Thyroid gland (tissue), 4 donors: ENCODE measurements around the gene XPO1. TPM values are rescaled to one million over a fixed set of nuclear protein-coding genes. Genes with fewer than 3 reads are reported as not detected.
"Not testable (repeated sequence)": the region's sequence is repeated elsewhere in the genome, so short reads cannot be mapped to it uniquely, and the experiment has no call there.

Experiments
- DNase-seq, 2 donors: peaks; one replicate each; pipeline ENCODE4 v3.0.0-alpha.2; 2019
- H3K27ac ChIP-seq, 3 donors: fragments of 200-600 bp; sonication (generic); 1 replicate in 2 of 3; 2 replicates in 1 of 3; pipeline ENCODE4 v1.5.1; 2016 to 2019; ENCODE audit warnings: mild to moderate bottlenecking in 1 of 3, moderate library complexity in 1 of 3
- H3K27me3 ChIP-seq: fragments of 200-600 bp; sonication (generic); one replicate; pipeline ENCODE4 v1.5.1; 2019
- H3K36me3 ChIP-seq, 2 donors: fragments of 200-600 bp; sonication (generic); one replicate each; pipeline ENCODE4 v1.5.1; 2016 to 2019
- H3K4me1 ChIP-seq, 2 donors: fragments of 200-600 bp; sonication (generic); one replicate each; pipeline ENCODE4 v1.5.1; 2017 to 2019
- H3K4me3 ChIP-seq, 3 donors: fragments of 200-600 bp; sonication (generic); replicated peaks in 1 of 3; 1 replicate in 2 of 3; 2 replicates in 1 of 3; pipeline ENCODE4 v1.5.1; 2016; ENCODE audit warnings: mild to moderate bottlenecking in 1 of 3
- H3K9me3 ChIP-seq: fragments of 200-600 bp; sonication (generic); one replicate; pipeline ENCODE4 v1.5.1; 2017
- CTCF ChIP-seq, 6 experiments: fragments of 200-600 bp in 3 of 6; fragments of 450-650 bp in 3 of 6; sonication (generic) in 3 of 6; IDR thresholded peaks; one replicate each; pipeline ENCODE4 v1.5.1; 2016 to 2019; ENCODE audit warnings: antibody characterized with exemption in 6 of 6, mild to moderate bottlenecking in 2 of 6, inconsistent platforms in 1 of 6, moderate library complexity in 1 of 6
- POLR2A ChIP-seq, 2 donors: fragments of 450-650 bp; IDR thresholded peaks; one replicate each; pipeline ENCODE4 v1.6.1; 2017; ENCODE audit warnings: antibody characterized with exemption in 2 of 2, mild to moderate bottlenecking in 2 of 2, moderate library complexity in 1 of 2
- WGBS, 2 donors: methylation state at CpG; one replicate each; pipeline ENCODE4 v1.1.5; 2017; 5-methylcytosine and 5-hydroxymethylcytosine counted together
- intact Hi-C: fragments of 100-400 bp; cut with DNase I; formaldehyde crosslinking; loops from one replicate; pipeline ENCODE4 v1.15.1; 2023
- total RNA-seq, 4 donors: library from RNA; depleted of rRNA; stranded (reverse); fragments of >200 nt; gene quantifications; one replicate each; pipeline ENCODE4 v1.2.3, GENCODE V29; 2016

XPO1 gene
- total RNA-seq, 4 donors from 2014 or later, result 104 to 128 (median 118) TPM

- no peaks in the 10 kb centered on the region for H3K4me1 ChIP-seq
- WGBS, 2 donors, result 90% methylated on average over 4 of the region's 4 CpGs
- intact Hi-C loops, result no loop called here
- no peaks in the 10 kb centered on the region for H3K27me3 ChIP-seq
- no peak overlapping the region for H3K27ac ChIP-seq
- DNase-seq, result no peak
- H3K4me3 ChIP-seq, result no peak overlapping the region
- no peaks in the 10 kb centered on the region for H3K36me3 ChIP-seq
- no peaks in the 10 kb centered on the region for H3K9me3 ChIP-seq
- TF ChIP-seq CTCF (IDR thresholded peaks at IDR 0.05), result no peak
- no peak for TF ChIP-seq POLR2A (IDR thresholded peaks at IDR 0.05)
Measured at GRCh38 chr2:61450144-61450543, 88.0 kb downstream of the XPO1 start.

- 96 to 100% methylated on average over 2 of the region's 2 CpGs for WGBS, 2 donors
- DNase-seq, result no peak
- H3K27ac ChIP-seq, result no peak overlapping the region
- H3K9me3 ChIP-seq, result no peaks in the 10 kb centered on the region
- TF ChIP-seq CTCF (IDR thresholded peaks at IDR 0.05) (no peak), POLR2A (IDR thresholded peaks at IDR 0.05) (no peak)
- H3K36me3 ChIP-seq, result no peaks in the 10 kb centered on the region
- intact Hi-C loops, result no loop called here
- no peaks in the 10 kb centered on the region for H3K4me1 ChIP-seq
- H3K4me3 ChIP-seq, result no peak overlapping the region
- no peaks in the 10 kb centered on the region for H3K27me3 ChIP-seq
Measured at GRCh38 chr2:61448229-61448628, 89.9 kb downstream of the XPO1 start.

GRCh38 chr2:61446971-61447370, 91.2 kb downstream of the XPO1 start:
- H3K27me3 ChIP-seq, H3K9me3 ChIP-seq, H3K36me3 ChIP-seq, H3K27ac ChIP-seq, DNase-seq, H3K4me3 ChIP-seq, intact Hi-C loops, H3K4me1 ChIP-seq: not testable (repeated sequence)
- WGBS, 2 donors, result 93 to 95% methylated on average over 7 of the region's 7 CpGs

- H3K27me3 ChIP-seq, result no peaks in the 10 kb centered on the region
- TF ChIP-seq POLR2A (IDR thresholded peaks at IDR 0.05) (no peak), CTCF (IDR thresholded peaks at IDR 0.05) (no peak)
- no peak overlapping the region for H3K27ac ChIP-seq
- intact Hi-C loops, result no loop called here
- H3K4me3 ChIP-seq, result no peak overlapping the region
- no peaks in the 10 kb centered on the region for H3K36me3 ChIP-seq
- DNase-seq, result no peak
- H3K4me1 ChIP-seq, result peaks cover 18 to 28% of the 10 kb centered on the region in 2 donors
- 93 to 96% methylated on average over 7 of the region's 7 CpGs for WGBS, 2 donors
- no peaks in the 10 kb centered on the region for H3K9me3 ChIP-seq
Measured at GRCh38 chr2:61443342-61444041, 94.7 kb downstream of the XPO1 start.

- WGBS, 2 donors, result 47 to 66% methylated on average over 6 of the region's 7 CpGs
- no peaks in the 10 kb centered on the region for H3K36me3 ChIP-seq
- no peak overlapping the region for H3K4me3 ChIP-seq
- H3K27ac ChIP-seq, result peak overlapping the region in 2 of 3 donors; percentile 36 to 48
- no peaks in the 10 kb centered on the region for H3K27me3 ChIP-seq
- no peaks in the 10 kb centered on the region for H3K9me3 ChIP-seq
- peak; percentile 92 to 94 for DNase-seq
- no peak for TF ChIP-seq POLR2A (IDR thresholded peaks at IDR 0.05)
- TF ChIP-seq CTCF (IDR thresholded peaks at IDR 0.05), result no peak
- intact Hi-C loops, result no loop called here
- H3K4me1 ChIP-seq, result peaks cover 25 to 39% of the 10 kb centered on the region in 2 donors
Measured at GRCh38 chr2:61439241-61440002, 98.7 kb downstream of the XPO1 start.
